CD14-positive monocyte (primary cell): ENCODE data around the gene RANBP17. TPM values are rescaled to one million over a fixed set of nuclear protein-coding genes. Genes with fewer than 3 reads are reported as not detected.

Experiments
- DNase-seq, 3 donors: peaks; one replicate each; pipeline ENCODE4 v3.0.0-alpha.2; 2011 to 2022
- H2AFZ ChIP-seq: 2 replicates; pipeline ENCODE4 v1.6.0; 2012; ENCODE audit warnings: mild to moderate bottlenecking, low read depth, low read length, inconsistent platforms; ENCODE audit not compliant: insufficient read depth, poor library complexity, severe bottlenecking
- H3K27ac ChIP-seq, 2 donors: 1 replicate in 1 of 2; 2 replicates in 1 of 2; pipeline ENCODE4 v1.5.1; 2012 to 2013; ENCODE audit warnings: low read length in 2 of 2, control low read depth in 1 of 2, inconsistent platforms in 1 of 2, low read depth in 1 of 2, mild to moderate bottlenecking in 1 of 2
- H3K27me3 ChIP-seq, 2 donors: one replicate each; pipeline versions ENCODE4 v1.6.0 to v1.6.1; 2011 to 2013; ENCODE audit warnings: low read length in 2 of 2; ENCODE audit not compliant: control insufficient read depth in 2 of 2, insufficient read depth in 2 of 2
- H3K36me3 ChIP-seq, 2 donors: replicated peaks in 1 of 2; 1 replicate in 1 of 2; 2 replicates in 1 of 2; pipeline versions ENCODE4 v1.5.1 to v1.6.1; 2012 to 2013; ENCODE audit warnings: low read length in 2 of 2, control low read depth in 1 of 2, inconsistent platforms in 1 of 2, mild to moderate bottlenecking in 1 of 2; ENCODE audit not compliant: insufficient read depth in 2 of 2, control insufficient read depth in 1 of 2
- H3K4me1 ChIP-seq, 2 donors: 1 replicate in 1 of 2; 2 replicates in 1 of 2; pipeline versions ENCODE4 v1.5.1 to v1.6.1; 2012 to 2013; ENCODE audit warnings: low read length in 2 of 2, control low read depth in 1 of 2, inconsistent platforms in 1 of 2, mild to moderate bottlenecking in 1 of 2, moderate library complexity in 1 of 2; ENCODE audit not compliant: insufficient read depth in 2 of 2, control insufficient read depth in 1 of 2
- H3K4me2 ChIP-seq: replicated peaks from 2 replicates; pipeline ENCODE3; 2012; ENCODE audit warnings: low read length, moderate library complexity, mild to moderate bottlenecking; ENCODE audit not compliant: poor library complexity, severe bottlenecking; ENCODE audit errors: extremely low read depth
- H3K4me3 ChIP-seq, 3 experiments: fragments of 200-600 bp in 1 of 3; sonication (generic) in 1 of 3; replicated peaks in 1 of 3; 1 replicate in 2 of 3; 2 replicates in 1 of 3; pipeline ENCODE4 v1.5.1; 2011 to 2013; ENCODE audit warnings: low read length in 3 of 3, mild to moderate bottlenecking in 3 of 3, control low read depth in 2 of 3, low read depth in 2 of 3, inconsistent platforms in 1 of 3, moderate library complexity in 1 of 3
- H3K79me2 ChIP-seq: 2 replicates; pipeline ENCODE4 v1.6.0; 2012; ENCODE audit warnings: mild to moderate bottlenecking, control low read depth, inconsistent platforms, low read length, moderate library complexity; ENCODE audit not compliant: insufficient read depth
- H3K9ac ChIP-seq: 2 replicates; pipeline ENCODE4 v1.6.0; 2017; ENCODE audit warnings: low read length, mild to moderate bottlenecking; ENCODE audit not compliant: insufficient read depth, poor library complexity, severe bottlenecking
- H3K9me3 ChIP-seq, 2 donors: replicated peaks in 1 of 2; 1 replicate in 1 of 2; 2 replicates in 1 of 2; pipeline versions ENCODE4 v1.5.1 to v1.6.1; 2012 to 2013; ENCODE audit warnings: low read length in 2 of 2, control low read depth in 1 of 2; ENCODE audit not compliant: control insufficient read depth in 1 of 2, insufficient read depth in 1 of 2
- H4K20me1 ChIP-seq: 2 replicates; pipeline ENCODE4 v1.6.0; 2012; ENCODE audit warnings: mild to moderate bottlenecking, low read length, control low read depth, moderate library complexity; ENCODE audit not compliant: insufficient read depth
- H3K27ac Mint-ChIP-seq, 7 donors: one replicate each; pipeline ENCODE4 v1.8.0; 2020; ENCODE audit warnings: mild to moderate bottlenecking in 7 of 7, mixed read lengths in 7 of 7, moderate library complexity in 6 of 7, inconsistent platforms in 2 of 7
- H3K27me3 Mint-ChIP-seq, 3 donors: one replicate each; pipeline ENCODE4 v1.8.0; 2021 to 2022; ENCODE audit warnings: low read depth in 3 of 3, mild to moderate bottlenecking in 3 of 3, mixed read lengths in 3 of 3, moderate library complexity in 3 of 3, inconsistent platforms in 1 of 3
- H3K36me3 Mint-ChIP-seq, 2 donors: one replicate each; pipeline ENCODE4 v1.8.0; 2020; ENCODE audit warnings: mixed read lengths in 2 of 2, inconsistent platforms in 1 of 2, mild to moderate bottlenecking in 1 of 2
- H3K4me1 Mint-ChIP-seq: one replicate; pipeline ENCODE4 v1.8.0; 2020; ENCODE audit warnings: mild to moderate bottlenecking, mixed read lengths
- H3K4me3 Mint-ChIP-seq, 2 donors: one replicate each; pipeline ENCODE4 v1.8.0; 2020; ENCODE audit warnings: mild to moderate bottlenecking in 2 of 2, mixed read lengths in 2 of 2, moderate library complexity in 1 of 2
- H3K9me3 Mint-ChIP-seq, 7 donors: one replicate each; pipeline ENCODE4 v1.8.0; 2020 to 2022; ENCODE audit warnings: mixed read lengths in 7 of 7, mild to moderate bottlenecking in 6 of 7, moderate library complexity in 6 of 7, inconsistent platforms in 2 of 7
- WGBS: methylation state at CpG from one replicate; pipeline ENCODE4 v1.1.5; 2013; ENCODE audit warnings: missing lambda C conversion rate; ENCODE audit not compliant: insufficient coverage; 5-methylcytosine and 5-hydroxymethylcytosine counted together
- intact Hi-C, 2 donors: fragments of 100-400 bp; cut with micrococcal nuclease; formaldehyde crosslinking; loops; one replicate each; pipeline versions ENCODE4 v1.15.0 to v1.15.1; 2023
- polyA plus RNA-seq, 3 donors: library from polyadenylated mRNA; depleted of rRNA in 1 of 3; unstranded in 2 of 3; stranded (reverse) in 1 of 3; fragments of 300-500 nt in 2 of 3; fragments of >200 nt in 1 of 3; fragmentation: Illumina TruSeq in 2 of 3; gene quantifications; 1 replicate in 2 of 3; 2 replicates in 1 of 3; pipeline ENCODE4 v1.2.3, GENCODE V29; 2012 to 2021
- TF ChIP-seq, protein P1 (sequence below): fragments of 200-600 bp; IDR thresholded peaks from one replicate; pipeline ENCODE4 v1.8.0; 2022; ENCODE audit warnings: antibody characterized with exemption, mild to moderate bottlenecking

Gene RANBP17
- polyA plus RNA-seq, 3 donors, result 0.07 to 0.13 TPM; not detected in 1

- Histone ChIP-seq H3K27me3 (no peaks in the 10 kb centered on the region), H3K9me3 (peaks cover 14 to 29% of the 10 kb centered on the region in 2 donors), H4K20me1 (no peaks in the 10 kb centered on the region), H3K4me2 (no peak overlapping the region), H3K9ac (no peak overlapping the region), H3K4me1 (no peaks in the 10 kb centered on the region), H3K4me3 (no peak overlapping the region), H2AFZ (no peak overlapping the region), H3K36me3 (no peaks in the 10 kb centered on the region), H3K27ac (no peak overlapping the region), H3K79me2 (no peaks in the 10 kb centered on the region)
- intact Hi-C loops, result no loop called here
- peaks cover 4 to 17% (median 11%) of the 10 kb centered on the region in 7 donors for H3K9me3 Mint-ChIP-seq
- H3K4me3 Mint-ChIP-seq, result no peak overlapping the region
- TF ChIP-seq, protein P1, sequence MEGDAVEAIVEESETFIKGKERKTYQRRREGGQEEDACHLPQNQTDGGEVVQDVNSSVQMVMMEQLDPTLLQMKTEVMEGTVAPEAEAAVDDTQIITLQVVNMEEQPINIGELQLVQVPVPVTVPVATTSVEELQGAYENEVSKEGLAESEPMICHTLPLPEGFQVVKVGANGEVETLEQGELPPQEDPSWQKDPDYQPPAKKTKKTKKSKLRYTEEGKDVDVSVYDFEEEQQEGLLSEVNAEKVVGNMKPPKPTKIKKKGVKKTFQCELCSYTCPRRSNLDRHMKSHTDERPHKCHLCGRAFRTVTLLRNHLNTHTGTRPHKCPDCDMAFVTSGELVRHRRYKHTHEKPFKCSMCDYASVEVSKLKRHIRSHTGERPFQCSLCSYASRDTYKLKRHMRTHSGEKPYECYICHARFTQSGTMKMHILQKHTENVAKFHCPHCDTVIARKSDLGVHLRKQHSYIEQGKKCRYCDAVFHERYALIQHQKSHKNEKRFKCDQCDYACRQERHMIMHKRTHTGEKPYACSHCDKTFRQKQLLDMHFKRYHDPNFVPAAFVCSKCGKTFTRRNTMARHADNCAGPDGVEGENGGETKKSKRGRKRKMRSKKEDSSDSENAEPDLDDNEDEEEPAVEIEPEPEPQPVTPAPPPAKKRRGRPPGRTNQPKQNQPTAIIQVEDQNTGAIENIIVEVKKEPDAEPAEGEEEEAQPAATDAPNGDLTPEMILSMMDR, result no peak
- no peaks in the 10 kb centered on the region for H3K36me3 Mint-ChIP-seq
- no peak for DNase-seq
- H3K4me1 Mint-ChIP-seq, result no peaks in the 10 kb centered on the region
- no peaks in the 10 kb centered on the region for H3K27me3 Mint-ChIP-seq
- no peak overlapping the region for H3K27ac Mint-ChIP-seq
Observed at GRCh38 chr5:171024084-171024483, 162.3 kb downstream of the RANBP17 start.

DNA sequence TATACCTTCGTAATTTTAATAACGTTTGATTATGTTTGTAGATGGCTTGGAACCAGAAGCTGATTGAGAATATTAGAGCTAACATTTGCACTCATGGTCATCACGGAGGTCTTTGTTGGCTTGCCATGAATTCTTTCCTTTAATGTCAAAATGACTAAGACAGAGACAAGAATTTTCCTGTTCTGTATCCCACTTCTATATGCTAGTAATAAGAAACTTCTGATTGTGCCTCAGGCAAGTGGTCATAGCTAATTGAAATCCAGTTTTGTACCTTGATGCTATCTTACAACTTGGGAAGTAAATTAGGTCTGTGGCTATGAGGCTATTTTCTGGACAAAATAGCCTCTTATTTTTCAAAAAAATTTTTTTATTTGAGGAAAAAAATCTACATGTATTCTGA is 167.6 kb downstream of the RANBP17 start:
- no peaks in the 10 kb centered on the region for H3K36me3 ChIP-seq
- Mint-ChIP-seq H3K4me1 (no peaks in the 10 kb centered on the region), H3K36me3 (no peaks in the 10 kb centered on the region), H3K4me3 (no peak overlapping the region), H3K9me3 (peaks cover 0 to 3% (median 2%) of the 10 kb centered on the region in 7 donors), H3K27me3 (no peaks in the 10 kb centered on the region), H3K27ac (no peak overlapping the region)
- WGBS, result no CpG with 5 or more reads among the region's 3 CpGs
- H4K20me1 ChIP-seq, result no peaks in the 10 kb centered on the region
- intact Hi-C loops, result no loop called here
- no peak overlapping the region for H3K4me3 ChIP-seq
- TF ChIP-seq, protein P1, result no peak
- H3K4me2 ChIP-seq, result no peak overlapping the region
- no peaks in the 10 kb centered on the region for H3K79me2 ChIP-seq
- no peaks in the 10 kb centered on the region for H3K4me1 ChIP-seq
- H3K27ac ChIP-seq, result no peak overlapping the region
- no peak for DNase-seq
- no peaks in the 10 kb centered on the region for H3K9me3 ChIP-seq
- no peaks in the 10 kb centered on the region for H3K27me3 ChIP-seq
- no peak overlapping the region for H2AFZ ChIP-seq
- H3K9ac ChIP-seq, result no peak overlapping the region
